ENCODE results near the gene ATF2.

The ATF2 gene

DNA sequence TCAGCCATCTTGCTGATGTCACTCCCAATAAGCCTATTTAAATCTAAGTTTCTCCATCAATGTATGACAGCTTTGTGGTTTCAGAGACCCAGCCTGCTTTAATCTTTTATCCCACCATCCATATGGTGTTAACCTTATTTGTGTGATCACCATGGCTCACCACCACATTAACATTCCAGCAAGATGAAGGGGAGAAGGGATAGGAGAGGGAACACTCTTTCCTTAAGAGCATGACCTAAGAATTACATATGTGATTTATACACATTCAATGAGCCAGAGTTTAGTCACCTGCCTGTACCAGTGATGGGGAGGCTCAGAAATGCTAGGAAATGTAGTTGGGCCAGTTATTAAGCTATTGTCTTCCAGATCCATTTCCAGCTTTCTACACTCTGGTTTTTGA lies 118.3 kb downstream of the ATF2 start:
- TF ChIP-seq FOXP2 (optimal IDR thresholded peaks at IDR 0.05; ENCODE audit: borderline replicate concordance, extremely low read depth, extremely low read length, insufficient read depth), result no peak
- TF ChIP-seq, protein P1, sequence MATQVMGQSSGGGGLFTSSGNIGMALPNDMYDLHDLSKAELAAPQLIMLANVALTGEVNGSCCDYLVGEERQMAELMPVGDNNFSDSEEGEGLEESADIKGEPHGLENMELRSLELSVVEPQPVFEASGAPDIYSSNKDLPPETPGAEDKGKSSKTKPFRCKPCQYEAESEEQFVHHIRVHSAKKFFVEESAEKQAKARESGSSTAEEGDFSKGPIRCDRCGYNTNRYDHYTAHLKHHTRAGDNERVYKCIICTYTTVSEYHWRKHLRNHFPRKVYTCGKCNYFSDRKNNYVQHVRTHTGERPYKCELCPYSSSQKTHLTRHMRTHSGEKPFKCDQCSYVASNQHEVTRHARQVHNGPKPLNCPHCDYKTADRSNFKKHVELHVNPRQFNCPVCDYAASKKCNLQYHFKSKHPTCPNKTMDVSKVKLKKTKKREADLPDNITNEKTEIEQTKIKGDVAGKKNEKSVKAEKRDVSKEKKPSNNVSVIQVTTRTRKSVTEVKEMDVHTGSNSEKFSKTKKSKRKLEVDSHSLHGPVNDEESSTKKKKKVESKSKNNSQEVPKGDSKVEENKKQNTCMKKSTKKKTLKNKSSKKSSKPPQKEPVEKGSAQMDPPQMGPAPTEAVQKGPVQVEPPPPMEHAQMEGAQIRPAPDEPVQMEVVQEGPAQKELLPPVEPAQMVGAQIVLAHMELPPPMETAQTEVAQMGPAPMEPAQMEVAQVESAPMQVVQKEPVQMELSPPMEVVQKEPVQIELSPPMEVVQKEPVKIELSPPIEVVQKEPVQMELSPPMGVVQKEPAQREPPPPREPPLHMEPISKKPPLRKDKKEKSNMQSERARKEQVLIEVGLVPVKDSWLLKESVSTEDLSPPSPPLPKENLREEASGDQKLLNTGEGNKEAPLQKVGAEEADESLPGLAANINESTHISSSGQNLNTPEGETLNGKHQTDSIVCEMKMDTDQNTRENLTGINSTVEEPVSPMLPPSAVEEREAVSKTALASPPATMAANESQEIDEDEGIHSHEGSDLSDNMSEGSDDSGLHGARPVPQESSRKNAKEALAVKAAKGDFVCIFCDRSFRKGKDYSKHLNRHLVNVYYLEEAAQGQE (IDR thresholded peaks at IDR 0.05; ENCODE audit: insufficient read depth in 1 of 2, low read depth in 2 of 2, low read length in 2 of 2), result no peak
- TF ChIP-seq POLR2AphosphoS5 (IDR thresholded peaks at IDR 0.05; ENCODE audit: low read depth, low read length), result no peak
- no peak for TF ChIP-seq SIN3A (IDR thresholded peaks at IDR 0.05; ENCODE audit: borderline replicate concordance, insufficient read depth, low read length)
- no peak for TF ChIP-seq TAF1 (IDR thresholded peaks at IDR 0.05; ENCODE audit: borderline replicate concordance, insufficient read depth, low read length)

DNA sequence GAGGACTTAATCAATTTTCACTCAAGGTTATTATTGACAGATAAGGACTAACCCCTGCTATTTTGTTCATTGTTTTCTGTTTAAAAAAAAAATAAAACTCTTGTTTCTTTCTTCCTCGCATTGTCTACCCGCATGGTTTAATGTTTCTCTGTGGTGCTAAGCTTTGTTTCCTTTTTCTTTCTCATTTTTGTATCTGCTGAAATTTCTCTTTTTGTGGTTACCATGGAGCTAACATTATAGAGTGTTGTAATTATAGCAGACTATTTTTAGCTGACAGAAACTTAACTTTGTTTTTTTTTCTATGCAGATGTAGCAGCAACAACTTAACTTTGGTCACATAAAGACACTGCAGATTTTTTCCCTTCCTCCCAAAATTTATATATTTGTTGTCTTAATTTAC lies 119.7 kb downstream of the ATF2 start:
- no peak for TF ChIP-seq POLR2AphosphoS5 (IDR thresholded peaks at IDR 0.05; ENCODE audit: low read depth, low read length)
- TF ChIP-seq, protein P1 (IDR thresholded peaks at IDR 0.05; ENCODE audit: insufficient read depth in 1 of 2, low read depth in 2 of 2, low read length in 2 of 2), result no peak
- no peak for TF ChIP-seq SIN3A (IDR thresholded peaks at IDR 0.05; ENCODE audit: borderline replicate concordance, insufficient read depth, low read length)
- TF ChIP-seq FOXP2 (optimal IDR thresholded peaks at IDR 0.05; ENCODE audit: borderline replicate concordance, extremely low read depth, extremely low read length, insufficient read depth), result no peak
- no peak for TF ChIP-seq TAF1 (IDR thresholded peaks at IDR 0.05; ENCODE audit: borderline replicate concordance, insufficient read depth, low read length)

DNA sequence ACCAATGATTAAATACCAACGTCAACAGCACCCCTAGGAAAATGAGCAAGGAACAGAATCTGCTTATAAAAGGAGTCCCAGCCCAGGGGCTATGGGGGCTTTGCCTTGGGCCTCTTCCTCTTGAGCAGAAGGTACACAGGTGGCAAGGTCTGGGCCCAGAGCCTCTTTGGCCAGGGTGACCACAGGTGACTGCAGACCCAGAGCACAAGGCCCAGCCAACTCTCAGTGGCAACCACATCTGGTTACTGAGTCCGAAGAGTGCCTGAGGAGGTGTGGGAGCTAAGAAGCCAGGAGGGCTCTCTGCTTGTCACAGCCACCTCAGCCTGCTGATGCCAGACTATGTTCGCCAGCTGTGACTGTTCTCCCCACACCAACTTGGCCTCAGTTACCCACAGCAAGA lies 128.5 kb downstream of the ATF2 start:
- TF ChIP-seq TAF1 (IDR thresholded peaks at IDR 0.05; ENCODE audit: borderline replicate concordance, insufficient read depth, low read length) (no peak), SIN3A (IDR thresholded peaks at IDR 0.05; ENCODE audit: borderline replicate concordance, insufficient read depth, low read length) (no peak), FOXP2 (optimal IDR thresholded peaks at IDR 0.05; ENCODE audit: borderline replicate concordance, extremely low read depth, extremely low read length, insufficient read depth) (no peak), POLR2AphosphoS5 (IDR thresholded peaks at IDR 0.05; ENCODE audit: low read depth, low read length) (no peak)
- TF ChIP-seq, protein P1 (IDR thresholded peaks at IDR 0.05; ENCODE audit: insufficient read depth in 1 of 2, low read depth in 2 of 2, low read length in 2 of 2), result no peak

DNA sequence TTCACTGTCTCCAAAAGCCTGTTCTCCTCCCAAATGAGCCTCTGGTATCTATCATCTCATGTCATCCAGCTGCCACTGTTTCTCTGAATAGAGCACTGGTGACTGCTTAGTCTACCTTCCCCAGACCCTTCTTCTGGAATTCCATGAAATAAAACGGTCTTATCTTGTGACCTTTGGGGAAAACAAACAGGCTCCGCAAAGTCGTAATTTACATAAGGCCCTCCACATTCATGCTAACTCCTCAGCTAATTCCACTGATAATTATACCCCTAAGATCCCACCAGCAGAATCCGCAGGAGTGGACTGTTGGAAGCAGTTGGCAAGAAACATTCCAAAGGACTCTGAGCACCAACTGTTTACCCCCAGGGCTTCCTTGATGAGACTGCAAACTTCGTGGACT lies 129.0 kb downstream of the ATF2 start:
- TF ChIP-seq, protein P1 (IDR thresholded peaks at IDR 0.05; ENCODE audit: insufficient read depth in 1 of 2, low read depth in 2 of 2, low read length in 2 of 2), result no peak
- TF ChIP-seq FOXP2 (optimal IDR thresholded peaks at IDR 0.05; ENCODE audit: borderline replicate concordance, extremely low read depth, extremely low read length, insufficient read depth) (no peak), POLR2AphosphoS5 (IDR thresholded peaks at IDR 0.05; ENCODE audit: low read depth, low read length) (no peak), SIN3A (IDR thresholded peaks at IDR 0.05; ENCODE audit: borderline replicate concordance, insufficient read depth, low read length) (no peak), TAF1 (IDR thresholded peaks at IDR 0.05; ENCODE audit: borderline replicate concordance, insufficient read depth, low read length) (no peak)

DNA sequence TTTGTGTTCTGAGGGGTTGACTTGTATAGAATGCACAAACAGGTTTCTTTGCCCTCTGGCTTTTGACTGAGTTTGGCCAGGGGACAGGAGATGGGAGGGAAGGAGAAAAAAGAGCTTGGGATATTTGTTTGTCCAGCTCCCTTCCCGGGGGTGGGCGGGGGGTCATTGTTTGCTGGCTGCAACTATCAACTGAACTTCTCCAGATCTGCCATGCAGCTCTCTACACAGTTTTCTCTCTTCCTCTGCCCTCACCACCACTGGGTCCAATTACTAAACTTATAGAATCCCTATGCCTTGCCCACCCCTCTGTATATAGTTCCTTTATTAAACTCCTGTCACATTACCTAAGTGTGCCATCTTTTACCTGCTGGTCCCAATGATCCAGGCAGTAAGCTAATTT lies 130.1 kb downstream of the ATF2 start:
- TF ChIP-seq, protein P1 (IDR thresholded peaks at IDR 0.05; ENCODE audit: insufficient read depth in 1 of 2, low read depth in 2 of 2, low read length in 2 of 2), result no peak
- TF ChIP-seq FOXP2 (optimal IDR thresholded peaks at IDR 0.05; ENCODE audit: borderline replicate concordance, extremely low read depth, extremely low read length, insufficient read depth) (no peak), POLR2AphosphoS5 (IDR thresholded peaks at IDR 0.05; ENCODE audit: low read depth, low read length) (no peak), TAF1 (IDR thresholded peaks at IDR 0.05; ENCODE audit: borderline replicate concordance, insufficient read depth, low read length) (no peak), SIN3A (IDR thresholded peaks at IDR 0.05; ENCODE audit: borderline replicate concordance, insufficient read depth, low read length) (no peak)

Data from PFSK-1 (cell line).